HCT116 (cell line): ENCODE measurements around the gene CR1L. TPM values are rescaled to one million over a fixed set of nuclear protein-coding genes. Genes with fewer than 3 reads are reported as not detected.
"Not testable (repeated sequence)": the region's sequence is repeated elsewhere in the genome, so short reads cannot be mapped to it uniquely, and the experiment has no call there.

Source experiments
- ATAC-seq: fragments of 200-7000 bp; cut with Tn5 transposase; 2 replicates; pipeline ENCODE4 v1.9.1; 2020; ENCODE audit warnings: mild to moderate bottlenecking, moderate library complexity
- BruUV-seq: library from RNA; stranded (reverse); fragments of 400-500 nt; replicated peaks from 2 replicates; lab custom pipeline; 2021; lab: Mats Ljungman, UMichigan
- CTCF ChIA-PET: fragments of 300-600 bp; sonication (Branson Sonifier 250); formaldehyde crosslinking; loops from one replicate; lab custom pipeline; 2021; ENCODE audit warnings: antibody characterized with exemption; lab: Charles Lee
- POLR2A ChIA-PET: fragments of 300-600, 350-600 bp; sonication (Branson Sonifier 250); formaldehyde crosslinking; loops from one replicate; lab custom pipeline; 2021; ENCODE audit warnings: antibody characterized with exemption; lab: Charles Lee
- RAD21 ChIA-PET, 2 experiments: fragments of 300-600 bp; sonication (Branson Sonifier 250); formaldehyde crosslinking; loops; one replicate each; lab custom pipeline; 2023; ENCODE audit warnings: low total read pairs in 2 of 2; ENCODE audit not compliant: uncharacterized antibody in 2 of 2, unreplicated experiment in 2 of 2, low non-redundant PET in 1 of 2; lab: Charles Lee
- DNase-seq: peaks from one replicate; pipeline ENCODE4 v3.0.0-alpha.2; 2010; ENCODE audit warnings: low read depth, low spot score
- H2AFZ ChIP-seq: fragments of 200-600 bp; shearing (Covaris generic), sonication (generic); 2 replicates; pipeline ENCODE4 v1.6.1; 2017; ENCODE audit warnings: low read depth, mixed run types, mixed read lengths, antibody characterized with exemption, low read length; ENCODE audit not compliant: poor library complexity, severe bottlenecking
- H3K27ac ChIP-seq: 2 replicates; pipeline ENCODE4 v1.5.1; 2012; ENCODE audit warnings: low read depth, low read length
- H3K27me3 ChIP-seq: fragments of 200-600 bp; sonication (generic); 2 replicates; pipeline ENCODE4 v1.6.1; 2016; ENCODE audit warnings: mixed run types, low read length, mixed read lengths; ENCODE audit not compliant: insufficient read depth
- H3K36me3 ChIP-seq, 2 experiments: fragments of 200-500 bp in 1 of 2; fragments of 200-600 bp in 1 of 2; sonication (Bioruptor generic) in 1 of 2; sonication (generic) in 1 of 2; 2 replicates each; pipeline versions ENCODE4 v1.5.1 to v1.6.1; 2014 to 2016; ENCODE audit warnings: low read length in 2 of 2, inconsistent platforms in 1 of 2, mixed read lengths in 1 of 2, mixed run types in 1 of 2; ENCODE audit not compliant: insufficient read depth in 2 of 2, control insufficient read depth in 1 of 2
- H3K4me1 ChIP-seq, 2 experiments: fragments of 200-600 bp in 1 of 2; sonication (generic) in 1 of 2; 2 replicates each; pipeline versions ENCODE4 v1.5.1 to v1.6.1; 2012 to 2017; ENCODE audit warnings: low read length in 2 of 2, inconsistent platforms in 1 of 2, mild to moderate bottlenecking in 1 of 2, mixed read lengths in 1 of 2, mixed run types in 1 of 2, moderate library complexity in 1 of 2; ENCODE audit not compliant: insufficient read depth in 2 of 2, control insufficient read depth in 1 of 2
- H3K4me2 ChIP-seq: fragments of 200-600 bp; sonication (generic); 2 replicates; pipeline ENCODE4 v1.6.1; 2017; ENCODE audit warnings: mixed run types, low read length, mixed read lengths
- H3K4me3 ChIP-seq, 2 experiments: fragments of 200-600 bp in 1 of 2; sonication (generic) in 1 of 2; replicated peaks in 1 of 2; 2 replicates each; pipeline ENCODE4 v1.5.1; 2011 to 2016; ENCODE audit warnings: low read length in 2 of 2, control low read depth in 1 of 2, low read depth in 1 of 2, mild to moderate bottlenecking in 1 of 2, mixed read lengths in 1 of 2, mixed run types in 1 of 2
- H3K79me2 ChIP-seq: fragments of 200-600 bp; sonication (generic); 2 replicates; pipeline ENCODE4 v1.6.1; 2017; ENCODE audit warnings: mild to moderate bottlenecking, mixed run types, low read length, moderate library complexity, mixed read lengths; ENCODE audit not compliant: insufficient read depth
- H3K9ac ChIP-seq: fragments of 200-600 bp; sonication (generic); 2 replicates; pipeline ENCODE4 v1.6.1; 2016; ENCODE audit warnings: low read length, mixed read lengths
- H3K9me2 ChIP-seq: fragments of 200-600 bp; sonication (generic), shearing (Covaris generic); 2 replicates; pipeline ENCODE4 v1.6.1; 2017; ENCODE audit warnings: mixed run types, mild to moderate bottlenecking, moderate library complexity; ENCODE audit not compliant: insufficient read depth
- H3K9me3 ChIP-seq, 2 experiments: fragments of 200-500 bp in 1 of 2; fragments of 200-600 bp in 1 of 2; sonication (Bioruptor generic) in 1 of 2; sonication (generic) in 1 of 2; 2 replicates each; pipeline ENCODE4 v1.6.1; 2014 to 2017; ENCODE audit warnings: low read length in 2 of 2, mixed read lengths in 2 of 2, inconsistent platforms in 1 of 2, low read depth in 1 of 2, mild to moderate bottlenecking in 1 of 2, mixed run types in 1 of 2, moderate library complexity in 1 of 2; ENCODE audit not compliant: control insufficient read depth in 1 of 2, insufficient read depth in 1 of 2
- H4K20me1 ChIP-seq: fragments of 200-600 bp; sonication (generic), shearing (Covaris generic); 2 replicates; pipeline ENCODE4 v1.6.1; 2017; ENCODE audit warnings: mixed run types, mild to moderate bottlenecking, moderate library complexity; ENCODE audit not compliant: insufficient read depth
- intact Hi-C: fragments of 100-400 bp; cut with micrococcal nuclease; formaldehyde crosslinking; loops from 2 replicates; pipeline ENCODE4 v1.10.0; 2022
- total RNA-seq: library from RNA; stranded (reverse); gene quantifications from one replicate; pipeline ENCODE4 v1.2.1, GENCODE V29; 2021; ENCODE audit not compliant: unreplicated experiment

Gene CR1L
- total RNA-seq, 1 experiment from 2014 or later: 0.15 TPM

GRCh38 chr1:207638487-207639145 lies 6.3 kb upstream of the CR1L start:
- intact Hi-C loops, H3K27me3 ChIP-seq: not testable (repeated sequence)

DNA sequence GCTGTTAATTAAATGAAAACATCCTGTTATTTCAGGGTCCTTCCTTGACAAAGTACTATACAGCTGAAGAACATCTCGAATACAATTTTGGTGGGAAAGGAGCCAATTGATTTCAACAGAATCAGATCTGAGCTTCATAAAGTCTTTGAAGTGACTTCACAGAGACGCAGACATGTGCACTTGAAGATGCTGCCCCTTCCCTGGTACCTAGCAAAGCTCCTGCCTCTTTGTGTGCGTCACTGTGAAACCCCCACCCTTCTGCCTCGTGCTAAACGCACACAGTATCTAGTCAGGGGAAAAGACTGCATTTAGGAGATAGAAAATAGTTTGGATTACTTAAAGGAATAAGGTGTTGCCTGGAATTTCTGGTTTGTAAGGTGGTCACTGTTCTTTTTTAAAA lies 5.6 kb upstream of the CR1L start:
- RAD21 ChIA-PET, H3K4me2 ChIP-seq, H3K4me1 ChIP-seq, H3K9me3 ChIP-seq, ATAC-seq, POLR2A ChIA-PET, H3K9me2 ChIP-seq, H4K20me1 ChIP-seq, H3K4me3 ChIP-seq, BruUV-seq, H3K36me3 ChIP-seq, DNase-seq, H3K9ac ChIP-seq, H3K79me2 ChIP-seq, H3K27me3 ChIP-seq, intact Hi-C loops, H2AFZ ChIP-seq, H3K27ac ChIP-seq: not testable (repeated sequence)
- CTCF ChIA-PET: interaction anchor here (0.8 kb wide), 1 partner anchor 19 kb away, joined by 3 read pairs; no protein-coding TSS in a partner anchor

More at GRCh38 chr1:207638487-207639145, 6.3 kb upstream of the CR1L start:
- H3K9me2 ChIP-seq, H2AFZ ChIP-seq, H3K9ac ChIP-seq, ATAC-seq, DNase-seq, BruUV-seq, H4K20me1 ChIP-seq, H3K4me2 ChIP-seq, RAD21 ChIA-PET, H3K27ac ChIP-seq, H3K79me2 ChIP-seq, H3K4me3 ChIP-seq, H3K4me1 ChIP-seq, POLR2A ChIA-PET, H3K9me3 ChIP-seq, H3K36me3 ChIP-seq: not testable (repeated sequence)
- CTCF ChIA-PET: interaction anchor here (0.8 kb wide), 1 partner anchor 18 kb away, joined by 3 read pairs; no protein-coding TSS in a partner anchor
